Effector CD4-positive, alpha-beta T cell (primary cell): ENCODE data around the gene SLC12A7.

ENCODE experiments used
- DNase-seq: peaks from one replicate; pipeline ENCODE4 v3.0.0-alpha.2; 2020

The SLC12A7 gene

GRCh38 chr5:1015507-1015906, 96.4 kb downstream of the SLC12A7 start:
- no peak for DNase-seq

- DNase-seq: no peak
Measured at GRCh38 chr5:1014781-1015221, 97.1 kb downstream of the SLC12A7 start.

- no peak for DNase-seq
Measured at GRCh38 chr5:1014346-1014745, 97.5 kb downstream of the SLC12A7 start.

- no peak for DNase-seq
Measured at GRCh38 chr5:1013948-1014301, 97.9 kb downstream of the SLC12A7 start.

- no peak for DNase-seq
Measured at GRCh38 chr5:1013238-1013947, 98.5 kb downstream of the SLC12A7 start.

GRCh38 chr5:1012900-1013237, 99.0 kb downstream of the SLC12A7 start:
- no peak for DNase-seq

- DNase-seq: no peak
Measured at GRCh38 chr5:1012313-1012841, 99.5 kb downstream of the SLC12A7 start.

GRCh38 chr5:1011741-1012312, 100.0 kb downstream of the SLC12A7 start:
- no peak for DNase-seq

- peak; percentile 14 for DNase-seq
Measured at GRCh38 chr5:1011226-1011631, 100.6 kb downstream of the SLC12A7 start.

GRCh38 chr5:1010641-1011046, 101.2 kb downstream of the SLC12A7 start:
- no peak for DNase-seq

GRCh38 chr5:1010181-1010510, 101.7 kb downstream of the SLC12A7 start:
- no peak for DNase-seq

GRCh38 chr5:1009359-1010180, 102.3 kb downstream of the SLC12A7 start:
- no peak for DNase-seq

GRCh38 chr5:1008451-1009358, 103.2 kb downstream of the SLC12A7 start, which contains the start of gene NKD2:
Gene NKD2, plus strand, starts transcription at chr5:1008802. Its CDS starts 256 bp downstream, at chr5:1009058.
- no peak for DNase-seq

- no peak for DNase-seq
Measured at GRCh38 chr5:1007681-1008450, 104.0 kb downstream of the SLC12A7 start.

GRCh38 chr5:1007221-1007680, 104.6 kb downstream of the SLC12A7 start:
- DNase-seq: no peak

- no peak for DNase-seq
Measured at GRCh38 chr5:1006656-1007071, 105.2 kb downstream of the SLC12A7 start.

- no peak for DNase-seq
Measured at GRCh38 chr5:1005904-1006655, 105.8 kb downstream of the SLC12A7 start.

GRCh38 chr5:1005249-1005851, 106.5 kb downstream of the SLC12A7 start:
- DNase-seq: peak; percentile 1

GRCh38 chr5:1004461-1005248, 107.2 kb downstream of the SLC12A7 start:
- DNase-seq: peak; percentile 4
